Gastroesophageal sphincter (tissue), 3 donors: ENCODE results near the gene STK32C.

Source experiments
- CTCF ChIP-seq, 4 experiments: fragments of 200-600 bp in 2 of 4; fragments of 450-650 bp in 2 of 4; sonication (generic) in 1 of 4; IDR thresholded peaks; one replicate each; pipeline ENCODE4 v1.5.1; 2017 to 2019; ENCODE audit warnings: antibody characterized with exemption in 4 of 4, mild to moderate bottlenecking in 2 of 4, moderate library complexity in 2 of 4
- EP300 ChIP-seq: sonication (generic); formaldehyde crosslinking; IDR thresholded peaks from one replicate; pipeline ENCODE4 v1.6.1; 2017; ENCODE audit warnings: antibody characterized with exemption, mild to moderate bottlenecking
- POLR2A ChIP-seq, 2 donors: fragments of 450-650 bp; IDR thresholded peaks; one replicate each; pipeline ENCODE4 v1.6.1; 2017; ENCODE audit warnings: antibody characterized with exemption in 2 of 2, mild to moderate bottlenecking in 2 of 2, moderate library complexity in 1 of 2
- POLR2AphosphoS5 ChIP-seq: sonication (generic); formaldehyde crosslinking; IDR thresholded peaks from one replicate; pipeline ENCODE4 v1.6.1; 2017; ENCODE audit warnings: antibody characterized with exemption

GRCh38 chr10:132226586-132227405, 81.0 kb downstream of the STK32C start:
- TF ChIP-seq POLR2A (IDR thresholded peaks at IDR 0.05) = no peak
- TF ChIP-seq CTCF (IDR thresholded peaks at IDR 0.05) = no peak
- TF ChIP-seq POLR2AphosphoS5 = no peak
- no peak for TF ChIP-seq EP300
